HG03442 (cell line): Measurements from ENCODE around the gene ATF7.
"Not testable (repeated sequence)": the region's sequence is repeated elsewhere in the genome, so short reads cannot be mapped to it uniquely, and the experiment has no call there.

Source experiments
- ATAC-seq: cut with Tn5 transposase; IDR thresholded peaks from one replicate; pipeline ENCODE4 v1.9.1; 2021; ENCODE audit warnings: mild to moderate bottlenecking, moderate library complexity; ENCODE audit not compliant: unreplicated experiment

ATF7 gene

DNA sequence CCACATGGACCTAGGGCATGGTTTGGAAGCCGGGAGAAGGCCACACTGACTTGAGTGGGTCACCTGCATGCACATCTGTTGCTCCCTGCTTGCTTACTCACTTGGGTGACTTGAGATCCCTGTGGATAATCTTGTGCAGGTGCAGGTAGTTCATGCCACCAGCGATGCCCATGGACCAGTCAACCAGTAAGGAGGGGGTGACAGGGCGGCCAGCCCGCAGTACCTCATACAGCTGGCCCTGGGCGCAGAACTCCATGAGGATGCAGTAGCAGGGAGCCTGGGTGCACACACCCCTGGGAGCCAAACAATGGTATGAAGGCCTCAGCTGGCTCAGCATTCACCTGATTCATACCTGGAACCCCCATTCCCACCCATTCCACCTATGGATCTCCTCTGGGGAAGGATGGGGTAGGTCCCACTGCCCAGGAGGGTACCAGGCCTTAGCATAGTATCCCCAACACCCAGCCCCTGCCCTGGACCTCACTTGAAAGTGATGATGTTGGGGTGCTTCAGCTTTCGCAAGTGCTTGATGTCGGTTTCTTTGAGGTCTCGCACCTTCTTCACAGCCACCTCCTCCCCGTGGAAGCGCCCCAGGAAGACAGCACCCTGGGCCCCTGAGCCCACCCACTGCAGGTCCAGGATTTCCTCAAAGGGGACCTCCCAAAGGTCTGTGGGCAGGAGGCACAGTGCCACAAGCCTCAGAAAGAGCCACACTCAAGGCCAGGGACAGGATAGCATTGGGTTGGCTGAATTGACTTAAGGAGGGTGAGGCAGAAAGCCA lies 140.0 kb downstream of the ATF7 start:
- ATAC-seq = no peak

- ATAC-seq = no peak
Observed at GRCh38 chr12:53484686-53485575, 141.3 kb downstream of the ATF7 start.

- no peak for ATAC-seq
Observed at GRCh38 chr12:53483979-53484377, 142.2 kb downstream of the ATF7 start.

- no peak for ATAC-seq
Observed at GRCh38 chr12:53483225-53483978, 142.8 kb downstream of the ATF7 start.

- no peak for ATAC-seq
Observed at GRCh38 chr12:53482626-53483168, 143.5 kb downstream of the ATF7 start.

- ATAC-seq = no peak
Observed at GRCh38 chr12:53481939-53482586, 144.1 kb downstream of the ATF7 start.

DNA sequence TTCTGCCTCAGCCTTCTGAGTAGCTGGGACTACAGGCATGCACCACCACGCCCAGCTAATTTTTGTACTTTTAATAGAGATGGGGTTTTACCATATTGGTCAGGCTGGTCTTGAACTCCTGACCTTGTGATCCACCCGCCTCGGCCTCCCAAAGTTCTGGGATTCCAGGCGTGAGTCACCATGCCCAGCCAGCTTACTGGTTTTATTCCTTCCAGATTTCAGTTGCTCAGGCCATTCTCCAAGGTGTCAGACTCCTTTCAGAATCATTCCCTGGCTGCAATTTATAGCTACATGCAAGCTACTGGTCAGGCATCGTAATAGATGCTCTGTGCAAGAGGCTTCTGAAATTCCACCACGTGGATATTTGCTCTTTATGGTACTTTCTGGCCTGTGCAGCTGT lies 144.7 kb downstream of the ATF7 start:
- ATAC-seq = not testable (repeated sequence)

GRCh38 chr12:53480491-53481442 lies 145.4 kb downstream of the ATF7 start:
- no peak for ATAC-seq

DNA sequence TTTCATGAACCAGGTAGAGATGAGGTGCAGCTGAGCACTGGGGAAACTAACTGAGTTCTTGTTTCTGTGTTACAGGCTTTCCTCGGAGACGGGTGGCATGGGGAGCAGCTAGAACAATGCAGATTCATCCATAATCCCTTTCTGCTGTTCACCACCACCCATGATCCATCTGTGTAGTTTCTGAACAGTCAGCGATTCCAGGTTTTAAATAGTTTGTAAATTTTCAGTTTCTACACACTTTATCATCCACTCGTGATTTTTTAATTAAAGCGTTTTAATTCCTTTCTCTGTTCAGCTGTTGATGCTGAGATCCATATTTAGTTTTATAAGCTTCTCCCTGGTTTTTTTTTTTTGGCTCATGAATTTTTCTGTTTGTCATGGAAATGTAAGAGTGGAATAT lies 146.9 kb downstream of the ATF7 start:
- no peak for ATAC-seq

DNA sequence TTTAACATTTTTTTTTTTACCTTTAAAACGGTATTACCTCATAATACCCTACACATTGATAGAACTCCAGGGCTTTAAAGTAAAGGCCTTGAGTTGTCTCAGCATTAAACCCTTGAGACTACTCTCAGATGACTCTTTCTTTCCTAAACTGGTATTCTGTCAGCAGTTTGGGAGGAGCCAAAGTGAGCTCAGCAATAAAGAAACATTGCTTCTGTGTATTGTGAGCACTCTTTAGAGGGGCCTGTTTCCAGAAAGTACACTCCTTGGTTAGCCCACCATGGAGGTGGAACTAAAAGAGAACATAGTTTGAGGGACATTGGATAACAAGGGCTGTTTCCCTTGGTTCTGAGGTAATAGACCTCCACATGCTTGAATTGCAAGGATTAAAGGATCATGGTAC lies 147.3 kb downstream of the ATF7 start:
- ATAC-seq = no peak

DNA sequence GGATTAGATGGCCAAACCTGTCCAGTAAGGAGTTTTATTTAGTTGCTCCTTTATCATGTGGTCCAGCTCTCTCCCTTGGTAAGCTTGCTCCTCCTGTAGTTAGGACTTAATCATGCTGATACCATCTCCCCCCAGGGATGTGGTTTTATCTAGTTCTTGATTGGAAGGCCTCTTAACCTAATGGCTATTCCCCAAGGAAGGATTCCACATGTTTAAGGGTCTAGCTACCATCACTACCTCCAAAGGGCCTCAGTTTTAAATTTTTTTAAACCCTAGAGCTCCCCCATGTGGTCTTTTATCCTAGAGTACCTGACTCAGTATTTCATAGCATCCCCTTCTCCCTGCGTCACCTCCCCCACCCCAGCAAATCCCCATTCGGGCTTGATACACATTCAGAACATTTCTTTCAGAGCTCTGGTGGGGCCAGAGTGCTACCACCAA lies 149.4 kb downstream of the ATF7 start:
- ATAC-seq = no peak

- ATAC-seq = no peak
Observed at GRCh38 chr12:53474819-53475218, 151.4 kb downstream of the ATF7 start.

GRCh38 chr12:53474077-53474476 lies 152.1 kb downstream of the ATF7 start:
- ATAC-seq = no peak

GRCh38 chr12:53472056-53472582 lies 154.1 kb downstream of the ATF7 start:
- ATAC-seq = no peak

DNA sequence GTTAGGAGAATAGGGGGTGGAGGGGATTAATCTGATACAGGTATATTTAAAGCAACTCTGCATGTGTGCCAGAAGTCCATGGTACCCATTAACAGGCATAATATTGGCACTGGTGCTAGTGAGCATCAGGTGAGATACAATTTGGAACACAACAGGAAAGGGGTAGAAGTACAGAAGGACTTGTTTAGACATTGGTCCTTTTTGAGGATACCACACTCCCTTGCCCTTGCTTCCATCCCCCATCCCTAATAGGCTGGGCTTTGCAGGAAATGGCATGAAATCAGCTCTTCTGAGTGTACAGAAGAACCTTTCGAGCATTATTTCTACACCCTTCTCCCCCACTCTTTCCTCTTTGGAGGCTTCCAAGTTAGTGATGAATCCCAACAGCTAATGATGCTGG lies 157.9 kb downstream of the ATF7 start:
- ATAC-seq = no peak

GRCh38 chr12:53467880-53468279 lies 158.3 kb downstream of the ATF7 start:
- no peak for ATAC-seq

DNA sequence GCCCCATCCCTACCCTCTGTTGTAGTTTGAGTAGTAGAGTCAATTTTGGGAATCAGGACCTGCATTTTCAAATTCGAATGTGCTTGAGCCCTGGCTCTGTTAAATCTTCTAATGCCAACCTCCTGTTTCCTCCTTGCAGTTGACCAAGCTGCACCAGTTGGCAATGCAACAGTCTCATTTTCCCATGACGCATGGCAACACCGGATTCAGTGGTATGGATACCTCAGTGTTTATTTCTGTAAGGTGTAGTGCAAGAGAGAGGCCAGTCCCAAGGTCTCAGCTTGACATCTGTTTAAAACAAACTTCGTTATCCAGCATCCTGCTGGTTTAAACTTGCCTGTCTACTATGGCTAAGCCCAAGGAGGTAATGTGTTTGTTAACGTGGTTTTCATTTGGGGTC lies 159.1 kb downstream of the ATF7 start:
- no peak for ATAC-seq

DNA sequence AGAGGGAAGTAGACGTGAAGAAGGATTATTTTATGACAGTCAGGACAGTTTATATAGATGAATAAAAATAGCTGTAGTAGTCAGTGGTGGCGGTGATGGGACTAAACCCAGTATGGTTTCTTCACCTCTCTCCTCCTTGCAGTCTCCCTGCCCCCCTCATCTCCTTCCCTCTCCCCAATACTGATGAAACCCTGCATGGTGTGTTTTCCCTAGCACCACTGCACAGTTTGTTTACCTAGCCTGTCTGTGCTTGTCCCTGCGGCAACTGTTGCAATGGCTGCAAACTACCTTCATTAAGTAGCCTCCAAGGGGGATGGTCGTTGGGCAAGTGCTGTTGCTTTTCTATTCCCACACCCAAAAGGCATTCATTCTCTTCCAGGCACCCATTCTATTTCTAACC lies 159.5 kb downstream of the ATF7 start:
- no peak for ATAC-seq

GRCh38 chr12:53465679-53466078 lies 160.5 kb downstream of the ATF7 start:
- ATAC-seq = no peak
